HG03196 (cell line): ENCODE results near the gene OR9Q1.

Source experiments
- ATAC-seq: cut with Tn5 transposase; IDR thresholded peaks from one replicate; pipeline ENCODE4 v1.9.1; 2021; ENCODE audit not compliant: unreplicated experiment

Gene OR9Q1

DNA sequence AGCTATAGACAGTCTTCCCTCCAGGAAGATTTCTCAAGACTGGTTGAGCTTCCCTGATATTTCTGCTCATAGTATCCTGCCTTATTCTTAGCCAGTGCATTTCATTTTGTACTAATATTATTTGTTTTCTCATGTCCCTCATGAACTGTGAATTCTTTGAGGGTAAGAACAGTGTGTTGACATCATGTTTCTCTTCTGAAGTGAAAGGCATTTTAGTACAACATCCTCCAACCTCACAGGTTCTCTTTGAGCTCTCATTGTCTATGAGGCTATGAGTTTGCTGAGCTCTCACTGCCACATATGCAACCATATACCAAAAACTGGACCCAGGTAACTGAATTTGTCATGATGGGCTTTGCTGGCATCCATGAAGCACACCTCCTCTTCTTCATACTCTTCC is 7.0 kb downstream of the OR9Q1 start, which contains the start of gene OR6Q1:
TSS of gene OR6Q1 (plus strand) at position 301 of the 400 bp plus-strand sequence. CDS start at position 301, 0 bp downstream.
- ATAC-seq, result no peak

DNA sequence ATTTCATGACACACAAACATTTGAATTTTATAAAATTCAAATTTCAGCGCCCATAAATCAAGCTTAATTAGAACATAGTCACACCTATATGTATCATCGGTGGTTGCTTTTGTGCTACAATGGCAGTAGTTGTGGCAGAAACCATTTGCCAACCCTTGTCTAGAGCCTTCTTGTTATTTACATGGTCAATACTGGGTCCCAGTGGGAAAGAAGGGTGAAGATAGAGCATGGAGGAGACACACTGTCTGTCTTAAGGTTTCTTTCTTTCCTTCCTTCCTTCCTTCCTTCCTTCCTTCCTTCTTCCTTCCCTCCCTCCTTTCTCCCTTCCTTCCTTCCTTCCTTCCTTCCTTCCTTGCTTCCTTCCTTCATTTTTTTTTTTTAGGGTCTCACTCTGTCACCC is 10.8 kb downstream of the OR9Q1 start:
- ATAC-seq, result no peak

GRCh38 chr11:58039589-58039988 is 15.9 kb downstream of the OR9Q1 start:
- no peak for ATAC-seq

- ATAC-seq, result no peak
Measured at GRCh38 chr11:58043379-58043778, 19.7 kb downstream of the OR9Q1 start.

GRCh38 chr11:58046231-58046630 is 22.6 kb downstream of the OR9Q1 start:
- no peak for ATAC-seq

- no peak for ATAC-seq
Measured at GRCh38 chr11:58047818-58048217, 24.1 kb downstream of the OR9Q1 start.

DNA sequence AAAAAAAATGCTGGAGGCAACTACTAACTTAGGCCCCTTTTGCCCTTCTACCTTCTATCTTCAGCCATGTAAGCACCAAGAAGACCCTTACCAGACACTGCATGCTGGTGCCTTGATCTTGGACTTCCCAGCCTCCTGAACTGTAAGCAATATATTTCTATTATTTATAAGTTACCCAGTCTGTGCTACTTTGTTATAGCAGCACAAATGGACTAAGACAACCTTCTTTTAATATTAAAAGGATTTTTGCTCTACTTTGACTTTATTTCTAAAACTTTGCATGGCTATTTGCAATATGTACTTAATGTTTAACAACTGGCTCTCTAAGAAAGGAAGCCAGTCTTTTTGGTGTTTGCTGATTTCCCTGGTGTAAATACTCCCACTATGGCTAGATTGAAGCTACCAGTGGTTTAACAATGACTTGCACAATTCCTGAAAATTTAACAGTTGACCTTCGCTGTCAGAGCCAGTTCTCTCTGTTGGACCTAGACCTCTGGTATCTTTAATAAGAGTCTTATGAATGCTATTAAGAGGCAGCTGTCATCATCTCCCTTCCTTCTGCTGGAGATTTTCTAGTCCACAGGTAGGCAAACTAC is 32.2 kb downstream of the OR9Q1 start:
- ATAC-seq, result no peak

DNA sequence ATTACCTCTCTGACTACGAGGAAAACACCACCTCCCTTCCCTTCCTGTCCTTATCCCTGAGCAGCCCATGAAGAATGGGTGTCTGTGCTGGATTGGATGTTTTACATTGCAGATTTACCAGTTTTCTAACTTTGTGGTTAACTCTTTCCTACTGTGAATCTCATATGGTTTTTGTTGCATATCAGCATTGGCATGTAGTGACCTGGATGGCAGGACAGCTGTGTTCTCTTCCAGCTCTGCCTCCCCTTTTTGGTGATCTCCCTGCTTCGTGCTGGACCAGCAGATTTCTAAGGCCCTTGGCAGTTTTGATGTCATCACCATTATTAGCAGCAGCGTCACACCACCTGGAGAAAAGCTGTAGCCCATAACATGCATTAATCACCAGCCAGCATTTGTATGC is 33.8 kb downstream of the OR9Q1 start:
- no peak for ATAC-seq

- ATAC-seq, result no peak
Measured at GRCh38 chr11:58058276-58059006, 34.8 kb downstream of the OR9Q1 start.

GRCh38 chr11:58059007-58059350 is 35.3 kb downstream of the OR9Q1 start:
- ATAC-seq, result no peak

GRCh38 chr11:58060535-58060934 is 36.9 kb downstream of the OR9Q1 start:
- no peak for ATAC-seq

GRCh38 chr11:58060939-58061672 is 37.4 kb downstream of the OR9Q1 start:
- ATAC-seq, result no peak

DNA sequence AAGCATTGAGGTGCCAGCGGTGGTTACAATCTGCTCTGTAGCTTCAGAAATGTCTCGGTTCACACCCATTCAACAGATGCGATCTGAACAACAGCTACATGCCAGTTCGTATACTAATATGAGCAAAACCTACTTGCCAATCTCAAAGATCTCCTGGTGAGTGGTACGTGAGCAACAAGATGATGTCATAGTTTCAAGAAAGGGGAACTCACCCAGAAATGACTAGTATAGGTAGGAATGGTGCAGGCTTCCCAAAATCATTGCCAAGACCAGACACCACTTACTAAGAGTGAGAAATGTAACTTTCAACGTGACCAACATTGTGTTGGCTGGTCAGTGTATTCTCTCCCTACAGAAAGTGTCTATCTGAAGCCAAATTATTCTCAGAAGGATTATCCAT is 38.1 kb downstream of the OR9Q1 start:
- no peak for ATAC-seq

DNA sequence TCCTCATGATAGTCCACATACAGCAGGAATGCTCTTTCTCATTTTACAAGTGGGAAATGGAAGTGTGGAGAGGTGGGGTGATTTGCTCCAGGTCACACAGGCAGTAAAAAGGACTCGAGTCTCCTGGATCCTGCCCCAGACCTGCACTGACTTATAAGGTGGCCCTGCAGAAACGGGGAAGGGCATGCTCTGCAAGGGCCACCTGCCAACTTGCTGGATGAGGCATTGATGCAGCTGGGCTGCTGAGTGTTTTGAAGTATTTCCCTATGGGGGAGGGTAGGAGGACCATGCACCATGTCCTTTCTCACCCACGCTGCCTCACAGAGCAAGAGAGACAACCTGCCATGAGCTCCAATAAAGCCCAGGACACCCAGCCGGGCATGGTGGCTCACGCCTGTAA is 44.0 kb downstream of the OR9Q1 start:
- no peak for ATAC-seq

DNA sequence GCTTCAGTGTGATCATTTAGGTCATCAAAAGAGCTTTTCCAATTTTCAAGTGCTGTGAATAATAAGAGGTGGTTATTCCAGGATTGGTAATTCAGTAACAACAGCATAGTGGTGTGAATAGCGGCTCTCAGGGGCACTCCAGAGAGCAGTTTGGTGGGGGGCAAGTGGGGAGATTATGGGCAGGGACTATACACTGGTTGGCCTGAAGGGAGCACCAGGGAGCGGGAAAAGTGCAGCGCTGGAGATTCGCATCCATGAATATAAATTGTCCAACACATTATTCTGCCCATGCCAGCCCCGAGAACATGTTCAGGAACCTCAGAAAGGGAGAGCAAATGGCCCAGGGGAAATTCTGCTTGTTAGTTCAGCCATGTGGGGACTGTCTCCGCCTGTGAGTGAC is 45.0 kb downstream of the OR9Q1 start:
- ATAC-seq, result no peak

- ATAC-seq, result no peak
Measured at GRCh38 chr11:58070585-58070984, 46.9 kb downstream of the OR9Q1 start.

DNA sequence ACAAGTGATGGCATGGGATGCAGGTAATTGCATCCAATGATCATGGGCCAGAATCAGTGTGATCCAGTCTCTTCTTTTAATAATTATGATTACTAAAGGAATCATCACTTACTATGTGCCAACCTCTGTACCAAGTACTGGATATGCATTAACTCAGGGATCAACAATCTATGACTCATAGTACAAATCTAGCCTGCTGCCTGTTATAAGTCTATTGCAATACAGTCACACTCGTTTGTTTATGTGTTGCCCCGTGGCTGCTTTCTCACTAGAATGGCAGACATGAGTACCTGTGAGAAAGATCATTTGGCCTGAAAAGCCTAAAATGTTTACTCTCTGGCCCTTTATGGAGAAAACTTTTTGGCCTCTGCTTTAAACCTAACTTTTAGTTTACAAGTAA is 52.1 kb downstream of the OR9Q1 start:
- ATAC-seq, result no peak

DNA sequence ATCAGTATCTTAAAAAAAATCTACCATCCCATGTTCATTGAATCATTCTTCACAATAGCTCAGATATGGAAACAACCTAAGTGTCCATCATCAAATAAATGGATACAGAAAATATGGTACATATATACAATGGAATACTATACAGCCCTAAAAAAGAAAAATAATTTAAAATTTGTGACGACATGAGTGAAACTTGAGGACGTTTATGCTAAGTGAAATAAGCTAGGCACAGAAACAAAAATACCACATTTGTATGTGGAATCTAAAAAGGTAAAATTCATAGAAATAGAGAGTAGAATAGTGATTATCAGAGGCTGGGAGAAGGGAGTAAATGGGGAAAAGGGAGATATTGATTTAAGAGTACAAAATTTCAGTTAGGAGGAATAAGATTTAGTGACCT is 62.8 kb downstream of the OR9Q1 start:
- ATAC-seq, result no peak

DNA sequence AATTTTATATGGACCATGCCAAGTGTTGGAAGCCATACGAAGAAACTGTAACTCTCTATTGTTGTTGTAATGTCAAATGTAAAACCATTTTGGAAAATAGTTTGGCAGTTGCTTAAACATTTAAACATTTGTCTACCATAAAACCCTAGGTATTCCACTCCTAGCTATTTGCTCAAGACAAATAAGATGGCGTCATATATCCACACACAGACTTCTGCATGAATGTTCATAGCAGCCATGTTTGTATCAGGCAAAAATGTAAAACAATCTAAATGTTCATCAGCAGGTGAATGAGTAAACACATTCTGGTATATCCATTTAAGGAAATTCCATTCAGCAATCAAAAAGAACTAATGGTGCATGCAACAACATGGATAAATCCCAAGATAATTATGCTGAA is 73.8 kb downstream of the OR9Q1 start:
- no peak for ATAC-seq

GRCh38 chr11:58121096-58121495 is 97.4 kb downstream of the OR9Q1 start:
- ATAC-seq, result no peak

DNA sequence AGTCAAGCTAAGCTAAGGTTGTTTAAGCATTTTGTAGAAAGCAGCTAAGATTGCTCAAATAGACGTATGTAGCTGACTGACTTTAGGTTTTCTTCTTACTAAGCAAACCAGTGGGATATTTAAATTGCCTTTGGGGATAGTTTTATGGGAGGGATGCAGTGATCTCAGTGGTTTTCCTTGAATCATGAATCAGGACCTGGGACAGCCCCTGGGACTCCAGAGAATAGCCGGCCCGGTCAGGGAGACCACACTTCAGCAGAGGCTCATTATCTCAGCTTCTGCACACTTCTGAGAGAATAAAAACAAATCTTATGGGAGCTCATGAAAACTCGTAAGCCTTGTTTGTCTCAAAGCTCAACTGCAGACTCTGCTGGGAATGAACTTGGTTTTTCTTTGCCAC is 101.8 kb downstream of the OR9Q1 start, which contains the start of gene OR9I1:
TSS of gene OR9I1 (minus strand) at position 62 of the 400 bp plus-strand sequence. CDS start 6,086 bp downstream, outside the sequence.
- ATAC-seq, result no peak

- ATAC-seq, result no peak
Measured at GRCh38 chr11:58127350-58127749, 103.7 kb downstream of the OR9Q1 start.
